Peyer's patch (tissue), 4 donors: ENCODE data around the gene SSBP1. TPM values are rescaled to one million over a fixed set of nuclear protein-coding genes. Genes with fewer than 3 reads are reported as not detected.
A peak's percentile ranks its signal among the peaks of the same experiment; 100 is the strongest.
"Not testable (repeated sequence)": the region's sequence is repeated elsewhere in the genome, so short reads cannot be mapped to it uniquely, and the experiment has no call there.

Experiments used
- DNase-seq, 3 donors: peaks; one replicate each; pipeline ENCODE4 v3.0.0-alpha.2; 2017 to 2019
- H3K27ac ChIP-seq, 4 donors: fragments of 200-600 bp; sonication (generic); one replicate each; pipeline ENCODE4 v1.5.1; 2016 to 2019
- H3K27me3 ChIP-seq, 2 donors: fragments of 200-600 bp; sonication (generic); one replicate each; pipeline ENCODE4 v1.5.1; 2019
- H3K36me3 ChIP-seq, 3 donors: fragments of 200-600 bp; sonication (generic); one replicate each; pipeline ENCODE4 v1.5.1; 2016 to 2019
- H3K4me1 ChIP-seq, 4 donors: fragments of 200-600 bp; sonication (generic); one replicate each; pipeline ENCODE4 v1.5.1; 2016 to 2019
- H3K4me3 ChIP-seq, 4 donors: fragments of 200-600 bp; sonication (generic); 1 replicate in 3 of 4; 2 replicates in 1 of 4; pipeline ENCODE4 v1.5.1; 2016 to 2019; ENCODE audit warnings: mild to moderate bottlenecking in 1 of 4
- H3K9me3 ChIP-seq, 4 donors: fragments of 200-600 bp; sonication (generic); one replicate each; pipeline ENCODE4 v1.5.1; 2016 to 2019; ENCODE audit warnings: mild to moderate bottlenecking in 1 of 4
- POLR2A ChIP-seq, 2 donors: fragments of 450-650 bp; IDR thresholded peaks; one replicate each; pipeline ENCODE4 v1.5.1; 2017; ENCODE audit warnings: antibody characterized with exemption in 2 of 2, mild to moderate bottlenecking in 2 of 2, moderate library complexity in 2 of 2
- total RNA-seq, 4 donors: library from RNA; depleted of rRNA; stranded (reverse); fragments of >200 nt; gene quantifications; one replicate each; pipeline ENCODE4 v1.1.0, GENCODE V29; 2016
- TF ChIP-seq, protein P1 (sequence below), 6 experiments: fragments of 450-650 bp in 4 of 6; fragments of 200-600 bp in 2 of 6; sonication (generic) in 1 of 6; IDR thresholded peaks; one replicate each; pipeline ENCODE4 v1.5.1; 2017 to 2019; ENCODE audit warnings: antibody characterized with exemption in 6 of 6, mild to moderate bottlenecking in 3 of 6, moderate library complexity in 1 of 6

Gene SSBP1
- total RNA-seq, 4 donors from 2014 or later: 54.4 to 106 (median 67.7) TPM

DNA sequence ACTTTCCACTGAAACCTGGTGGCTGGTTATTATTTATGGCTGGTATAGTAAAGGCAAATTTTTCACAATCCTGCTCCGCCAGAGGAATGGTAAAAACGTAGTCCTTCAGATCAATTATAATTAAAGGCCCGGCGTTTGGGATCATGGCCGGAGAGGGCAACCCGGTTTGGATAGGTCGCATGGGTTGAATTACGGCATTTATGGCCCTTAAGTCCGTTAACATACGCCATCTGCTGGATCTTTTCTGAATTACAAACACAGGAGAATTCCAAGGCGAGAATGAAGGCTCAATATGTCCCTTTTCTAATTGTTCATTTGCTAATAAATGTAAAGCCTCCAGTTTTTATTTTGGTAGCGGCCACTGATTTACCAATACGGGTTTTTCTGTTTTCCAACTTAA, 14.5 kb downstream of the SSBP1 start:
- Histone ChIP-seq H3K27ac (no peak overlapping the region), H3K4me3 (no peak overlapping the region), H3K9me3 (peaks cover 0 to 27% (median 0%) of the 10 kb centered on the region in 4 donors), H3K27me3 (no peaks in the 10 kb centered on the region), H3K4me1 (no peaks in the 10 kb centered on the region), H3K36me3 (peaks cover 4 to 81% (median 7%) of the 10 kb centered on the region in 3 donors)
- TF ChIP-seq POLR2A (IDR thresholded peaks at IDR 0.05): no peak
- TF ChIP-seq, protein P1, sequence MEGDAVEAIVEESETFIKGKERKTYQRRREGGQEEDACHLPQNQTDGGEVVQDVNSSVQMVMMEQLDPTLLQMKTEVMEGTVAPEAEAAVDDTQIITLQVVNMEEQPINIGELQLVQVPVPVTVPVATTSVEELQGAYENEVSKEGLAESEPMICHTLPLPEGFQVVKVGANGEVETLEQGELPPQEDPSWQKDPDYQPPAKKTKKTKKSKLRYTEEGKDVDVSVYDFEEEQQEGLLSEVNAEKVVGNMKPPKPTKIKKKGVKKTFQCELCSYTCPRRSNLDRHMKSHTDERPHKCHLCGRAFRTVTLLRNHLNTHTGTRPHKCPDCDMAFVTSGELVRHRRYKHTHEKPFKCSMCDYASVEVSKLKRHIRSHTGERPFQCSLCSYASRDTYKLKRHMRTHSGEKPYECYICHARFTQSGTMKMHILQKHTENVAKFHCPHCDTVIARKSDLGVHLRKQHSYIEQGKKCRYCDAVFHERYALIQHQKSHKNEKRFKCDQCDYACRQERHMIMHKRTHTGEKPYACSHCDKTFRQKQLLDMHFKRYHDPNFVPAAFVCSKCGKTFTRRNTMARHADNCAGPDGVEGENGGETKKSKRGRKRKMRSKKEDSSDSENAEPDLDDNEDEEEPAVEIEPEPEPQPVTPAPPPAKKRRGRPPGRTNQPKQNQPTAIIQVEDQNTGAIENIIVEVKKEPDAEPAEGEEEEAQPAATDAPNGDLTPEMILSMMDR (IDR thresholded peaks at IDR 0.05): peak in 2 of 6 experiments; percentile 7 to 22
- DNase-seq: no peak

DNA sequence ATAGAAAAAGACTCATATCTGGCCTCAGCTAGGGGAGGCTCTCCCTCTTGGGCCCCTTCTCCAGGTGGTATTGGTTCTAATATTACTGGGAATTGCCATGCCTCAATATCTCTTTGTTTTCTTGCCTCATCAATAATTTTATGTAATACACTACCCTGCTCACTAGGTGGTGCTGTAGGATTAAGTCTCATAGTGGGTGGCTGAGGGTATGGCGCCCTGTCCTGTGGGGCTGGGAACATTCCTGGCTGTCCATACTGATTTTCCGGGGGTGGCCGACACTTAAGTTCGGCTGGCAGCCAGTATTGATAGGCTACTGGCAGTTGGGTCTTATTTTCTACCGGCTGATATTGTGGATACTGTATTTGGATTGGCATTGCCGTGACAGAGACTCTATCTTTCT, 16.8 kb downstream of the SSBP1 start:
- peaks cover 4 to 79% (median 7%) of the 10 kb centered on the region in 3 donors for H3K36me3 ChIP-seq
- TF ChIP-seq POLR2A (IDR thresholded peaks at IDR 0.05): no peak
- TF ChIP-seq, protein P1 (IDR thresholded peaks at IDR 0.05): peak in 4 of 6 experiments; percentile 18 to 47 (median 37)
- no peak overlapping the region for H3K4me3 ChIP-seq
- DNase-seq: no peak
- no peaks in the 10 kb centered on the region for H3K27me3 ChIP-seq
- H3K9me3 ChIP-seq: peaks cover 0 to 27% (median 0%) of the 10 kb centered on the region in 4 donors
- H3K27ac ChIP-seq: no peak overlapping the region
- H3K4me1 ChIP-seq: no peaks in the 10 kb centered on the region

DNA sequence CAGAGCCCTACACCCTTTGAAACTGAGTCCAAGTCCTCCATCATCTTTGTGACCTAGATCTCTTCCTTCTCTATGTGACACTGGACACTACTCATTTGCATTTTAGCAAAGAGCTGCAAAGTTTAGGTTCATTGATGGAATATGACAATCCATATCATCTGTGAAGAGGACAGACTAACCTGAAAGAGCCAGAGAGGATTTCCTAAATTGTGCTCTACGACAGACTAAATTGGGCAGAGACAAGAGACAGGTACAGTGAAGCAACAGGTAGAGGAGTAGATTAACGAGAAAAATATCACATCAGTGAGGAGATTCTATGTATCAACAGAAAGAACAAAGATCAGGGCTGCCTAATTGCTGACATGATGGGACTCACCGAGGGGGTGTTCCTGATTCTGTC, 25.6 kb downstream of the SSBP1 start, which contains the start of gene TAS2R3:
Gene TAS2R3, plus strand, starts transcription at position 301 of the 400 bp plus-strand sequence. Its CDS starts 62 bp downstream, at position 363.
- Histone ChIP-seq H3K4me1 (no peaks in the 10 kb centered on the region), H3K9me3 (no peaks in the 10 kb centered on the region), H3K27ac (no peak within 1 kb of the TSS), H3K36me3 (peaks cover 0 to 31% (median 0%) of the 10 kb centered on the region in 3 donors), H3K4me3 (no peak within 1 kb of the TSS), H3K27me3 (no peaks in the 10 kb centered on the region)
- no peak for DNase-seq
- no peak for TF ChIP-seq POLR2A (IDR thresholded peaks at IDR 0.05)
- TF ChIP-seq, protein P1 (IDR thresholded peaks at IDR 0.05): no peak

DNA sequence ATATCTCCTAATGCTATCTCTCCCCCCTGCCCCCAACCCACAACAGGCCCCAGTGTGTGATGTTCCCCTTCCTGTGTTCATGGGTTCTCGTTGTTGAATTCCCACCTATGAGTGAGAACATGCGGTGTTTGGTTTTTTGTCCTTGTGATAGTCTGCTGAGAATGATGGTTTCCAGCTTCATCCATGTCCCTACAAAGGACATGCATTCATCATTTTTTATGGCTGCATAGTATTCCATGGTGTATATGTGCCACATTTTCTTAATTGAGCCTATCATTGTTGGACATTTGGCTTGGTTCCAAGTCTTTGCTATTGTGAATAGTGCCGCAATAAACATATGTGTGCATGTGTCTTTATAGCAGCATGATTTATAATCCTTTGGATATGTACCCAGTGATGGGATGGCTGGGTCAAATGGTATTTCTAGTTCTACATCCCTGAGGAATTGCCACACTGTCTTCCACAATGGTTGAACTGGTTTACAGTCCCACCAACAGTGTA, 32.0 kb downstream of the SSBP1 start:
- H3K4me3 ChIP-seq, H3K27me3 ChIP-seq, H3K36me3 ChIP-seq: not testable (repeated sequence)

DNA sequence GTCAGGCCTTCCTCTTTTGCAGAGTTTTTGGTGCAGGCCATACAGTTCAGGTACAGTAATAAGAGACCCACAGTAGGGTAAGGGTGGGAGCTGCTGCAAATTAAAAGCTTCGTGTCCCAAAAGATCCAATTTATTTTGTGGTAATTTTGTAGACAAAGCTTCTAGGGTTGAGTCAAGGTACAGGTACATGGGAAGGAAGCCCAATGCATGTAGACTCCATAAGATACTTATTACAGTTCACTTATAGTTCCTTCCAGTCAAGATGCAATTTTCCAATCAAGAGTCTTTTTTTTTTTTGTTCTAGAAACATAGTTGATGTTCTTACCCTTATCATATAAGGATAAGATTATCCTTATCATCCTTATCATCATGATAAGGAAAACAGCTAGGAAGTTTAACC, 38.2 kb downstream of the SSBP1 start, which contains the start of gene TAS2R4:
Gene TAS2R4, plus strand, starts transcription at position 301 of the 400 bp plus-strand sequence. CDS start 1,815 bp downstream, outside the sequence.
- H3K27me3 ChIP-seq: no peaks in the 10 kb centered on the region
- peaks cover 0 to 10% (median 0%) of the 10 kb centered on the region in 3 donors for H3K36me3 ChIP-seq
- H3K27ac ChIP-seq: no peak within 1 kb of the TSS
- no peaks in the 10 kb centered on the region for H3K4me1 ChIP-seq
- no peak within 1 kb of the TSS for H3K4me3 ChIP-seq
- TF ChIP-seq, protein P1 (IDR thresholded peaks at IDR 0.05): no peak
- TF ChIP-seq POLR2A (IDR thresholded peaks at IDR 0.05): no peak
- no peaks in the 10 kb centered on the region for H3K9me3 ChIP-seq
- DNase-seq: no peak

More for the DNA sequence above, 32.0 kb downstream of the SSBP1 start:
- not testable (repeated sequence) for H3K9me3 ChIP-seq, H3K27ac ChIP-seq, DNase-seq, H3K4me1 ChIP-seq

DNA sequence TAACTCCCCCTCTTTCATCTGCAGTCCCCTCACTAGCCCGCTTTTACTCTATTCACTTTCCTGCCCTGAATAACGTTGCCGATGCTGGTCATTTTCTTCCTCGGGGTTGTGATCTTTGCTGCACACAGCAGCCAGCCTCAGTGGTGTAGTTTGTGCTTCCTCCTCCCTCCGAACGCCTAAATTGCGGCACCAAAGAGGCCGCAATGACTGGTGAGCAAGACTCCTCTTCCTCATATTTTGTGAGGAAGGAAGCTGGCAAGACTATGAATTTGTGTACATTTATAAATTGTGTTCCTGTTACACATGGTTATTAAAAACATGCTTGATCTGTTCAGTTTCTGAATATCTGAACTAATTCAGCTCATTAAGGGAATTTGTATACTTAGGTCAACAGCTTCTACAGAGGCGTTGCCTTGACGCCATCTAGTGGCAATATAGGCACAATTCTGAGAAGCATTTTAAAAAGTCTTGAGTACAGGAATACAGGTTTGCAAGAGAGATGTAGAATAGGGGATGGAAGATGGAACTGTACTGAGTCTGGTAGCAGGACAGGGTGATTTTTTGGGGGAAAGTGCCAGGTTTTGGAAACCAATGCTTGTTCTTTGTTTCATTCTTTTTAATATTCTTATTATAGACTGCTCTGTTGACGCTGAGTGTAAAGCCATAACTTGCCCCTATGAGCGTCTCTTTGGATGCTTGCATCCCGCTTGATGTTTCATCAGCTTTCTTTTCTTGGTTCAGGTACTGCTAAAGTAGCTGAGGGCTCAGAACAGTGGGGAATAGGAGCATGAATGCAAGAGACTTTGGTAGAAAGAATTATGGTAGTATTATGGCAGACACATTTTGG, 47.8 kb downstream of the SSBP1 start:
- H3K27me3 ChIP-seq: no peaks in the 10 kb centered on the region
- TF ChIP-seq POLR2A (IDR thresholded peaks at IDR 0.05): no peak
- TF ChIP-seq, protein P1 (IDR thresholded peaks at IDR 0.05): peak; percentile 37 to 76 (median 70)
- H3K27ac ChIP-seq: no peak overlapping the region
- H3K36me3 ChIP-seq: peaks cover 0 to 6% (median 0%) of the 10 kb centered on the region in 3 donors
- DNase-seq: peak in 1 of 3 donors; percentile 76
- no peaks in the 10 kb centered on the region for H3K9me3 ChIP-seq
- H3K4me1 ChIP-seq: no peaks in the 10 kb centered on the region
- no peak overlapping the region for H3K4me3 ChIP-seq
